Astrocyte of the cerebellum (primary cell): Measurements from ENCODE around the gene SERPINB3.
"Not testable (repeated sequence)": the region's sequence is repeated elsewhere in the genome, so short reads cannot be mapped to it uniquely, and the experiment has no call there.

ENCODE experiments used
- DNase-seq: peaks from one replicate; pipeline ENCODE4 v3.0.0-alpha.2; 2011; ENCODE audit warnings: low read depth
- H3K4me3 ChIP-seq: 2 replicates; pipeline ENCODE4 v1.5.1; 2011; ENCODE audit warnings: mild to moderate bottlenecking, low read depth, low read length, moderate library complexity
- CTCF ChIP-seq: IDR thresholded peaks from 2 replicates; pipeline ENCODE4 v1.5.1; 2012; ENCODE audit warnings: low read length, low read depth, moderate library complexity, mild to moderate bottlenecking; ENCODE audit errors: missing control alignments
- in situ Hi-C: cut with HindIII; loops from 2 replicates; pipeline ENCODE4 v1.10.0; 2017; ENCODE audit warnings: low sequenced_read_pairs

SERPINB3 gene

GRCh38 chr18:63661750-63662149 is at the start of gene SERPINB3:
SERPINB3 (minus strand) TSS chr18:63661893; CDS start chr18:63661216, 677 bp downstream.
- DNase-seq, H3K4me3 ChIP-seq, in situ Hi-C loops: not testable (repeated sequence)

GRCh38 chr18:63708650-63709049 is 47.0 kb upstream of the SERPINB3 start:
- no peak for DNase-seq
- in situ Hi-C loops = no loop called here
- no peak for TF ChIP-seq CTCF
- H3K4me3 ChIP-seq = no peak overlapping the region

- DNase-seq = no peak
- TF ChIP-seq CTCF = no peak
- no peak overlapping the region for H3K4me3 ChIP-seq
- in situ Hi-C loops = no loop called here
Observed at GRCh38 chr18:63707816-63708215, 46.1 kb upstream of the SERPINB3 start.

- no peak overlapping the region for H3K4me3 ChIP-seq
- no peak for DNase-seq
- TF ChIP-seq CTCF = no peak
- in situ Hi-C loops = no loop called here
Observed at GRCh38 chr18:63705401-63705800, 43.7 kb upstream of the SERPINB3 start.

GRCh38 chr18:63702660-63703059 is 41.0 kb upstream of the SERPINB3 start, which contains the start of gene SERPINB11:
SERPINB11 (plus strand) TSS chr18:63702960; CDS start chr18:63710194, 7,234 bp downstream.
- in situ Hi-C loops = no loop called here
- H3K4me3 ChIP-seq = no peak within 1 kb of the TSS
- no peak for TF ChIP-seq CTCF
- no peak for DNase-seq

- no peak for TF ChIP-seq CTCF
- no peak for DNase-seq
- H3K4me3 ChIP-seq = no peak overlapping the region
- in situ Hi-C loops = no loop called here
Observed at GRCh38 chr18:63701952-63702351, 40.3 kb upstream of the SERPINB3 start.

- in situ Hi-C loops = no loop called here
- no peak overlapping the region for H3K4me3 ChIP-seq
- DNase-seq = no peak
- no peak for TF ChIP-seq CTCF
Observed at GRCh38 chr18:63700501-63700900, 38.8 kb upstream of the SERPINB3 start.
